ENCODE results near the gene MTMR11. TPM values are rescaled to one million over a fixed set of nuclear protein-coding genes. Genes with fewer than 3 reads are reported as not detected.

The MTMR11 gene
- total and polyA plus RNA-seq, 9 of the 15 experiments (the other 6 are each of a cell fraction or from before 2014, with no cell fraction given): 0.09 to 1.6 (median 0.51) TPM

DNA sequence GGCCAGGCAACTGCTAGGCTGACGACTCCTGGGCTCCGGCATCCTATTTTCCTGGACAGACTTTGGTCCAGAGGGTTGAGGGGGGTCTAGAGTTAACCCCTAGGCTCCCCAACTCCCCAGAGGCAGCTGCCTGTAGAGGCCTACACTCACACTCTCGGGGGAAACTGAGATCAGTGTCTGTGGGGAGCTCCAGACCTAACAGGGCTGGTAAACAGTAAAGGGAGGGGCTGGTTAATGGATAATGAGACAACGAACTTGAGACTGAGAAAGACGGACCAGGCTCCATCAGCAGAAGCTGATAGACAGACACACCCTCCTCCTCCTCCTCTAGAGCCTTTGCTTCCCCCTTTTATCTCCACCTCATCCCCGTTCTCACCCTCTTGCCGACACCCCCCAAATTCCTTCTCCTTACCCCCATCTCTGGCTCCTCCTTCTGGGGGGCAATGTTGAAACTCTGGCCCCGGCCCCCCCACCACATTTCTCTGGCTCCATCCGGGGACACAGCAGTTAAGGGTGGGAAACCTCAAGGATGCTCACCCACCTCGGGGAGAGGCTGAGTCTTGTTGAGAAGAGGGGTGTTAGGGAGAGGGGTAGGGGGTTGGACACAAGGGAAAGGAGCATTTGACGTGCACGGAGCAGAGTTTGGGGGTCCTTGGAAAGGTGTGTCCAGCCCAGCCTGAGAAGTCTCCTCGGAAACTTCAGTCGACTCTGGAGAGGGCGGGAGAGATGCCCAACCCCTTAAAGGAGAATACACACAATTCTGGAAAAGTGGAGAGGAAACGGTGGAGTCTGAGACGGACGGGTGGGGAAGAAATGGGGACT lies at the start of gene MTMR11 (continued):
- TF ChIP-seq, protein P1, sequence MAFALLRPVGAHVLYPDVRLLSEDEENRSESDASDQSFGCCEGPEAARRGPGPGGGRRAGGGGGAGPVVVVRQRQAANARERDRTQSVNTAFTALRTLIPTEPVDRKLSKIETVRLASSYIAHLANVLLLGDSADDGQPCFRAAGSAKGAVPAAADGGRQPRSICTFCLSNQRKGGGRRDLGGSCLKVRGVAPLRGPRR (CRISPR knock-in tag; IDR thresholded peaks at IDR 0.05): no peak
- TF ChIP-seq, protein P2, sequence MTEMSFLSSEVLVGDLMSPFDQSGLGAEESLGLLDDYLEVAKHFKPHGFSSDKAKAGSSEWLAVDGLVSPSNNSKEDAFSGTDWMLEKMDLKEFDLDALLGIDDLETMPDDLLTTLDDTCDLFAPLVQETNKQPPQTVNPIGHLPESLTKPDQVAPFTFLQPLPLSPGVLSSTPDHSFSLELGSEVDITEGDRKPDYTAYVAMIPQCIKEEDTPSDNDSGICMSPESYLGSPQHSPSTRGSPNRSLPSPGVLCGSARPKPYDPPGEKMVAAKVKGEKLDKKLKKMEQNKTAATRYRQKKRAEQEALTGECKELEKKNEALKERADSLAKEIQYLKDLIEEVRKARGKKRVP (CRISPR knock-in tag; IDR thresholded peaks at IDR 0.05): no peak
- TF ChIP-seq FOXA1 (IDR thresholded peaks at IDR 0.05; ENCODE audit: borderline replicate concordance) (no peak), PURB (CRISPR knock-in tag; IDR thresholded peaks at IDR 0.05; ENCODE audit: low read depth) (no peak), ZNF696 (CRISPR knock-in tag; conservative IDR thresholded peaks at IDR 0.05) (no peak), IRF2 (CRISPR knock-in tag; IDR thresholded peaks at IDR 0.05) (no peak), HSF4 (CRISPR knock-in tag; IDR thresholded peaks at IDR 0.05; ENCODE audit: borderline replicate concordance) (no peak), ZNF165 (CRISPR knock-in tag; IDR thresholded peaks at IDR 0.05; ENCODE audit: borderline replicate concordance) (no peak), SNIP1 (IDR thresholded peaks at IDR 0.05; ENCODE audit: low read depth) (no peak), ATF7 (IDR thresholded peaks at IDR 0.05) (no peak), POLR2AphosphoS5 (IDR thresholded peaks at IDR 0.05; ENCODE audit: control insufficient read depth, insufficient read depth, low read depth, low read length) (no peak), MIER1 (IDR thresholded peaks at IDR 0.05; ENCODE audit: low read depth) (no peak), BCOR (IDR thresholded peaks at IDR 0.05) (no peak), C11orf30 (IDR thresholded peaks at IDR 0.05; ENCODE audit: low read depth) (no peak), U2AF1 (optimal IDR thresholded peaks at IDR 0.05; ENCODE audit: low read depth, low read length) (no peak), GTF2A2 (tag; IDR thresholded peaks at IDR 0.05) (no peak)
- TF ChIP-seq, protein P3, sequence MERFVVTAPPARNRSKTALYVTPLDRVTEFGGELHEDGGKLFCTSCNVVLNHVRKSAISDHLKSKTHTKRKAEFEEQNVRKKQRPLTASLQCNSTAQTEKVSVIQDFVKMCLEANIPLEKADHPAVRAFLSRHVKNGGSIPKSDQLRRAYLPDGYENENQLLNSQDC (CRISPR knock-in tag; IDR thresholded peaks at IDR 0.05): no peak
- TF ChIP-seq, protein P4, sequence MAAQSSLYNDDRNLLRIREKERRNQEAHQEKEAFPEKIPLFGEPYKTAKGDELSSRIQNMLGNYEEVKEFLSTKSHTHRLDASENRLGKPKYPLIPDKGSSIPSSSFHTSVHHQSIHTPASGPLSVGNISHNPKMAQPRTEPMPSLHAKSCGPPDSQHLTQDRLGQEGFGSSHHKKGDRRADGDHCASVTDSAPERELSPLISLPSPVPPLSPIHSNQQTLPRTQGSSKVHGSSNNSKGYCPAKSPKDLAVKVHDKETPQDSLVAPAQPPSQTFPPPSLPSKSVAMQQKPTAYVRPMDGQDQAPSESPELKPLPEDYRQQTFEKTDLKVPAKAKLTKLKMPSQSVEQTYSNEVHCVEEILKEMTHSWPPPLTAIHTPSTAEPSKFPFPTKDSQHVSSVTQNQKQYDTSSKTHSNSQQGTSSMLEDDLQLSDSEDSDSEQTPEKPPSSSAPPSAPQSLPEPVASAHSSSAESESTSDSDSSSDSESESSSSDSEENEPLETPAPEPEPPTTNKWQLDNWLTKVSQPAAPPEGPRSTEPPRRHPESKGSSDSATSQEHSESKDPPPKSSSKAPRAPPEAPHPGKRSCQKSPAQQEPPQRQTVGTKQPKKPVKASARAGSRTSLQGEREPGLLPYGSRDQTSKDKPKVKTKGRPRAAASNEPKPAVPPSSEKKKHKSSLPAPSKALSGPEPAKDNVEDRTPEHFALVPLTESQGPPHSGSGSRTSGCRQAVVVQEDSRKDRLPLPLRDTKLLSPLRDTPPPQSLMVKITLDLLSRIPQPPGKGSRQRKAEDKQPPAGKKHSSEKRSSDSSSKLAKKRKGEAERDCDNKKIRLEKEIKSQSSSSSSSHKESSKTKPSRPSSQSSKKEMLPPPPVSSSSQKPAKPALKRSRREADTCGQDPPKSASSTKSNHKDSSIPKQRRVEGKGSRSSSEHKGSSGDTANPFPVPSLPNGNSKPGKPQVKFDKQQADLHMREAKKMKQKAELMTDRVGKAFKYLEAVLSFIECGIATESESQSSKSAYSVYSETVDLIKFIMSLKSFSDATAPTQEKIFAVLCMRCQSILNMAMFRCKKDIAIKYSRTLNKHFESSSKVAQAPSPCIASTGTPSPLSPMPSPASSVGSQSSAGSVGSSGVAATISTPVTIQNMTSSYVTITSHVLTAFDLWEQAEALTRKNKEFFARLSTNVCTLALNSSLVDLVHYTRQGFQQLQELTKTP (IDR thresholded peaks at IDR 0.05; ENCODE audit: low read depth in 1 of 2, partially characterized antibody in 2 of 2): no peak
- TF ChIP-seq, protein P5, sequence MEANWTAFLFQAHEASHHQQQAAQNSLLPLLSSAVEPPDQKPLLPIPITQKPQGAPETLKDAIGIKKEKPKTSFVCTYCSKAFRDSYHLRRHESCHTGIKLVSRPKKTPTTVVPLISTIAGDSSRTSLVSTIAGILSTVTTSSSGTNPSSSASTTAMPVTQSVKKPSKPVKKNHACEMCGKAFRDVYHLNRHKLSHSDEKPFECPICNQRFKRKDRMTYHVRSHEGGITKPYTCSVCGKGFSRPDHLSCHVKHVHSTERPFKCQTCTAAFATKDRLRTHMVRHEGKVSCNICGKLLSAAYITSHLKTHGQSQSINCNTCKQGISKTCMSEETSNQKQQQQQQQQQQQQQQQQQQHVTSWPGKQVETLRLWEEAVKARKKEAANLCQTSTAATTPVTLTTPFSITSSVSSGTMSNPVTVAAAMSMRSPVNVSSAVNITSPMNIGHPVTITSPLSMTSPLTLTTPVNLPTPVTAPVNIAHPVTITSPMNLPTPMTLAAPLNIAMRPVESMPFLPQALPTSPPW (CRISPR knock-in tag; IDR thresholded peaks at IDR 0.05): peak; percentile 75
- TF ChIP-seq, protein P6, sequence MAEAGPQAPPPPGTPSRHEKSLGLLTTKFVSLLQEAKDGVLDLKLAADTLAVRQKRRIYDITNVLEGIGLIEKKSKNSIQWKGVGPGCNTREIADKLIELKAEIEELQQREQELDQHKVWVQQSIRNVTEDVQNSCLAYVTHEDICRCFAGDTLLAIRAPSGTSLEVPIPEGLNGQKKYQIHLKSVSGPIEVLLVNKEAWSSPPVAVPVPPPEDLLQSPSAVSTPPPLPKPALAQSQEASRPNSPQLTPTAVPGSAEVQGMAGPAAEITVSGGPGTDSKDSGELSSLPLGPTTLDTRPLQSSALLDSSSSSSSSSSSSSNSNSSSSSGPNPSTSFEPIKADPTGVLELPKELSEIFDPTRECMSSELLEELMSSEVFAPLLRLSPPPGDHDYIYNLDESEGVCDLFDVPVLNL (CRISPR knock-in tag; IDR thresholded peaks at IDR 0.05; ENCODE audit: low read depth): no peak

Data from K562 (cell line).